ENCODE results near the gene ZNF76. TPM values are rescaled to one million over a fixed set of nuclear protein-coding genes. Genes with fewer than 3 reads are reported as not detected.

Gene ZNF76
- polyA plus RNA-seq, 1 donor: 35.7 TPM

- Histone ChIP-seq H3K36me3 (ENCODE audit: control insufficient read depth, insufficient read depth, low read length) (no peaks in the 10 kb centered on the region), H3K4me3 (ENCODE audit: low read length) (no peak overlapping the region), H3K4me1 (ENCODE audit: control insufficient read depth, insufficient read depth, low read length) (peaks cover under 1% of the 10 kb centered on the region), H3K27ac (ENCODE audit: low read length) (no peak overlapping the region), H3K9me3 (ENCODE audit: control insufficient read depth, low read depth, low read length) (peaks cover 3% of the 10 kb centered on the region), H3K27me3 (ENCODE audit: control insufficient read depth, insufficient read depth, low read length) (peaks cover 54% of the 10 kb centered on the region)
- WGBS (ENCODE audit: insufficient coverage, low lambda C conversion rate): no CpG with 5 or more reads among the region's 4 CpGs
- DNase-seq: no peak
These were observed 41.1 kb upstream of the ZNF76 start for GRCh38 chr6:35218456-35218855.

- Histone ChIP-seq H3K9me3 (ENCODE audit: control insufficient read depth, low read depth, low read length) (no peaks in the 10 kb centered on the region), H3K27ac (ENCODE audit: low read length) (no peak overlapping the region), H3K4me1 (ENCODE audit: control insufficient read depth, insufficient read depth, low read length) (no peaks in the 10 kb centered on the region), H3K4me3 (ENCODE audit: low read length) (no peak overlapping the region), H3K27me3 (ENCODE audit: control insufficient read depth, insufficient read depth, low read length) (peaks cover 43% of the 10 kb centered on the region), H3K36me3 (ENCODE audit: control insufficient read depth, insufficient read depth, low read length) (no peaks in the 10 kb centered on the region)
- no peak for DNase-seq
- WGBS (ENCODE audit: insufficient coverage, low lambda C conversion rate): no CpG with 5 or more reads among the region's 4 CpGs
These were observed 39.7 kb upstream of the ZNF76 start for GRCh38 chr6:35219683-35220326.

- H3K36me3 ChIP-seq (ENCODE audit: control insufficient read depth, insufficient read depth, low read length): no peaks in the 10 kb centered on the region
- H3K27ac ChIP-seq (ENCODE audit: low read length): no peak overlapping the region
These were observed 38.8 kb upstream of the ZNF76 start for GRCh38 chr6:35220711-35221110.

GRCh38 chr6:35223396-35223795 is 36.1 kb upstream of the ZNF76 start:
- Histone ChIP-seq H3K4me1 (ENCODE audit: control insufficient read depth, insufficient read depth, low read length) (no peaks in the 10 kb centered on the region), H3K36me3 (ENCODE audit: control insufficient read depth, insufficient read depth, low read length) (no peaks in the 10 kb centered on the region), H3K4me3 (ENCODE audit: low read length) (no peak overlapping the region), H3K27me3 (ENCODE audit: control insufficient read depth, insufficient read depth, low read length) (peaks cover 9% of the 10 kb centered on the region), H3K27ac (ENCODE audit: low read length) (no peak overlapping the region), H3K9me3 (ENCODE audit: control insufficient read depth, low read depth, low read length) (no peaks in the 10 kb centered on the region)
- WGBS (ENCODE audit: insufficient coverage, low lambda C conversion rate): no CpG with 5 or more reads among the region's 2 CpGs
- DNase-seq: no peak

More at GRCh38 chr6:35220711-35221110, 38.8 kb upstream of the ZNF76 start:
- no peak overlapping the region for H3K4me3 ChIP-seq (ENCODE audit: low read length)
- no CpG with 5 or more reads among the region's 1 CpG for WGBS (ENCODE audit: insufficient coverage, low lambda C conversion rate)
- DNase-seq: no peak
- no peaks in the 10 kb centered on the region for H3K9me3 ChIP-seq (ENCODE audit: control insufficient read depth, low read depth, low read length)
- peaks cover 33% of the 10 kb centered on the region for H3K27me3 ChIP-seq (ENCODE audit: control insufficient read depth, insufficient read depth, low read length)
- no peaks in the 10 kb centered on the region for H3K4me1 ChIP-seq (ENCODE audit: control insufficient read depth, insufficient read depth, low read length)

- Histone ChIP-seq H3K4me3 (ENCODE audit: low read length) (no peak overlapping the region), H3K36me3 (ENCODE audit: control insufficient read depth, insufficient read depth, low read length) (no peaks in the 10 kb centered on the region), H3K27me3 (ENCODE audit: control insufficient read depth, insufficient read depth, low read length) (no peaks in the 10 kb centered on the region), H3K27ac (ENCODE audit: low read length) (no peak overlapping the region), H3K4me1 (ENCODE audit: control insufficient read depth, insufficient read depth, low read length) (no peaks in the 10 kb centered on the region), H3K9me3 (ENCODE audit: control insufficient read depth, low read depth, low read length) (no peaks in the 10 kb centered on the region)
- no peak for DNase-seq
- 100% methylated on average over 1 of the region's 4 CpGs for WGBS (ENCODE audit: insufficient coverage, low lambda C conversion rate)
These were observed 34.8 kb upstream of the ZNF76 start for GRCh38 chr6:35224720-35225119.

- H3K4me1 ChIP-seq (ENCODE audit: control insufficient read depth, insufficient read depth, low read length): no peaks in the 10 kb centered on the region
These were observed 31.1 kb upstream of the ZNF76 start for GRCh38 chr6:35228481-35228880.

GRCh38 chr6:35229304-35229703 is 30.2 kb upstream of the ZNF76 start:
- Histone ChIP-seq H3K4me1 (ENCODE audit: control insufficient read depth, insufficient read depth, low read length) (no peaks in the 10 kb centered on the region), H3K36me3 (ENCODE audit: control insufficient read depth, insufficient read depth, low read length) (no peaks in the 10 kb centered on the region), H3K27me3 (ENCODE audit: control insufficient read depth, insufficient read depth, low read length) (no peaks in the 10 kb centered on the region), H3K27ac (ENCODE audit: low read length) (no peak overlapping the region), H3K4me3 (ENCODE audit: low read length) (no peak overlapping the region), H3K9me3 (ENCODE audit: control insufficient read depth, low read depth, low read length) (no peaks in the 10 kb centered on the region)
- DNase-seq: no peak
- WGBS (ENCODE audit: insufficient coverage, low lambda C conversion rate): no CpG with 5 or more reads among the region's 5 CpGs

More at GRCh38 chr6:35228481-35228880, 31.1 kb upstream of the ZNF76 start:
- Histone ChIP-seq H3K9me3 (ENCODE audit: control insufficient read depth, low read depth, low read length) (no peaks in the 10 kb centered on the region), H3K36me3 (ENCODE audit: control insufficient read depth, insufficient read depth, low read length) (no peaks in the 10 kb centered on the region), H3K4me3 (ENCODE audit: low read length) (no peak overlapping the region), H3K27ac (ENCODE audit: low read length) (no peak overlapping the region), H3K27me3 (ENCODE audit: control insufficient read depth, insufficient read depth, low read length) (no peaks in the 10 kb centered on the region)
- no peak for DNase-seq
- WGBS (ENCODE audit: insufficient coverage, low lambda C conversion rate): no CpG with 5 or more reads among the region's 6 CpGs

- Histone ChIP-seq H3K4me1 (ENCODE audit: control insufficient read depth, insufficient read depth, low read length) (no peaks in the 10 kb centered on the region), H3K27ac (ENCODE audit: low read length) (no peak overlapping the region), H3K27me3 (ENCODE audit: control insufficient read depth, insufficient read depth, low read length) (no peaks in the 10 kb centered on the region), H3K9me3 (ENCODE audit: control insufficient read depth, low read depth, low read length) (peaks cover 6% of the 10 kb centered on the region), H3K4me3 (ENCODE audit: low read length) (no peak overlapping the region), H3K36me3 (ENCODE audit: control insufficient read depth, insufficient read depth, low read length) (no peaks in the 10 kb centered on the region)
- no peak for DNase-seq
- no CpG with 5 or more reads among the region's 1 CpG for WGBS (ENCODE audit: insufficient coverage, low lambda C conversion rate)
These were observed 29.0 kb upstream of the ZNF76 start for GRCh38 chr6:35230498-35230897.

GRCh38 chr6:35230950-35231349 is 28.6 kb upstream of the ZNF76 start:
- H3K4me3 ChIP-seq (ENCODE audit: low read length): no peak overlapping the region
- no CpG with 5 or more reads among the region's 1 CpG for WGBS (ENCODE audit: insufficient coverage, low lambda C conversion rate)
- H3K9me3 ChIP-seq (ENCODE audit: control insufficient read depth, low read depth, low read length): peaks cover 6% of the 10 kb centered on the region
- no peaks in the 10 kb centered on the region for H3K4me1 ChIP-seq (ENCODE audit: control insufficient read depth, insufficient read depth, low read length)
- no peak overlapping the region for H3K27ac ChIP-seq (ENCODE audit: low read length)
- no peaks in the 10 kb centered on the region for H3K36me3 ChIP-seq (ENCODE audit: control insufficient read depth, insufficient read depth, low read length)
- DNase-seq: no peak
- no peaks in the 10 kb centered on the region for H3K27me3 ChIP-seq (ENCODE audit: control insufficient read depth, insufficient read depth, low read length)

- H3K27ac ChIP-seq (ENCODE audit: low read length): no peak overlapping the region
- no peak overlapping the region for H3K4me3 ChIP-seq (ENCODE audit: low read length)
- peaks cover 6% of the 10 kb centered on the region for H3K9me3 ChIP-seq (ENCODE audit: control insufficient read depth, low read depth, low read length)
- DNase-seq: no peak
- H3K27me3 ChIP-seq (ENCODE audit: control insufficient read depth, insufficient read depth, low read length): no peaks in the 10 kb centered on the region
- H3K36me3 ChIP-seq (ENCODE audit: control insufficient read depth, insufficient read depth, low read length): no peaks in the 10 kb centered on the region
- no CpG with 5 or more reads among the region's 7 CpGs for WGBS (ENCODE audit: insufficient coverage, low lambda C conversion rate)
- no peaks in the 10 kb centered on the region for H3K4me1 ChIP-seq (ENCODE audit: control insufficient read depth, insufficient read depth, low read length)
These were observed 28.0 kb upstream of the ZNF76 start for GRCh38 chr6:35231563-35231962.

- DNase-seq: no peak
- H3K27ac ChIP-seq (ENCODE audit: low read length): no peak overlapping the region
- WGBS (ENCODE audit: insufficient coverage, low lambda C conversion rate): no CpG with 5 or more reads among the region's 4 CpGs
These were observed 24.6 kb upstream of the ZNF76 start for GRCh38 chr6:35234901-35235300.

More at GRCh38 chr6:35234901-35235300, 24.6 kb upstream of the ZNF76 start:
- H3K27me3 ChIP-seq (ENCODE audit: control insufficient read depth, insufficient read depth, low read length): no peaks in the 10 kb centered on the region
- peaks cover 4% of the 10 kb centered on the region for H3K4me1 ChIP-seq (ENCODE audit: control insufficient read depth, insufficient read depth, low read length)
- H3K9me3 ChIP-seq (ENCODE audit: control insufficient read depth, low read depth, low read length): peaks cover 6% of the 10 kb centered on the region
- H3K36me3 ChIP-seq (ENCODE audit: control insufficient read depth, insufficient read depth, low read length): no peaks in the 10 kb centered on the region
- H3K4me3 ChIP-seq (ENCODE audit: low read length): no peak overlapping the region
